Hepatocyte (in vitro differentiated cells): ENCODE measurements around the gene PLEKHG3. TPM values are rescaled to one million over a fixed set of nuclear protein-coding genes. Genes with fewer than 3 reads are reported as not detected.

Experiments used
- DNase-seq: peaks from one replicate; pipeline ENCODE4 v3.0.0-alpha.2; 2016; ENCODE audit warnings: low spot score
- H2AFZ ChIP-seq: fragments of 200-600 bp; sonication (generic); 2 replicates; pipeline ENCODE4 v1.6.0; 2016; ENCODE audit warnings: antibody characterized with exemption, mild to moderate bottlenecking
- H3K27ac ChIP-seq: fragments of 200-600 bp; sonication (generic); 2 replicates; pipeline ENCODE4 v1.5.1; 2016; ENCODE audit warnings: mild to moderate bottlenecking
- H3K27me3 ChIP-seq: fragments of 200-600 bp; sonication (generic); 2 replicates; pipeline ENCODE4 v1.6.1; 2016
- H3K36me3 ChIP-seq: fragments of 200-600 bp; sonication (generic); replicated peaks from 2 replicates; pipeline ENCODE4 v1.5.1; 2016; ENCODE audit warnings: low read depth; ENCODE audit not compliant: insufficient read depth
- H3K4me1 ChIP-seq: fragments of 200-600 bp; sonication (generic); 2 replicates; pipeline ENCODE4 v1.5.1; 2016; ENCODE audit warnings: mild to moderate bottlenecking, moderate library complexity; ENCODE audit not compliant: insufficient read depth
- H3K4me2 ChIP-seq: fragments of 200-600 bp; sonication (generic); 2 replicates; pipeline ENCODE4 v1.6.0; 2016
- H3K4me3 ChIP-seq: fragments of 200-600 bp; sonication (generic); 2 replicates; pipeline ENCODE4 v1.5.1; 2016; ENCODE audit warnings: mild to moderate bottlenecking
- H3K79me2 ChIP-seq: fragments of 200-600 bp; sonication (generic); 2 replicates; pipeline ENCODE4 v1.6.0; 2017; ENCODE audit warnings: mild to moderate bottlenecking
- H3K9me2 ChIP-seq: fragments of 200-600 bp; sonication (generic); replicated peaks from 2 replicates; pipeline ENCODE4 v1.6.0; 2017; ENCODE audit warnings: mild to moderate bottlenecking; ENCODE audit not compliant: insufficient read depth
- H3K9me3 ChIP-seq: fragments of 200-600 bp; sonication (generic); 2 replicates; pipeline ENCODE4 v1.5.1; 2016; ENCODE audit warnings: low read depth, mild to moderate bottlenecking
- H4K20me1 ChIP-seq: fragments of 200-600 bp; sonication (generic); 2 replicates; pipeline ENCODE4 v1.6.0; 2016; ENCODE audit warnings: mild to moderate bottlenecking; ENCODE audit not compliant: insufficient read depth, poor library complexity, severe bottlenecking
- CTCF ChIP-seq: fragments of 200-600 bp; sonication (generic); IDR thresholded peaks from 2 replicates; pipeline ENCODE4 v1.5.1; 2016; ENCODE audit warnings: antibody characterized with exemption, mild to moderate bottlenecking; ENCODE audit not compliant: poor library complexity
- EZH2 ChIP-seq: fragments of 200-600 bp; sonication (generic); IDR thresholded peaks from 2 replicates; pipeline ENCODE4 v1.6.1; 2016; ENCODE audit warnings: antibody characterized with exemption, mild to moderate bottlenecking, borderline replicate concordance
- EZH2phosphoT487 ChIP-seq: fragments of 200-600 bp; sonication (generic); IDR thresholded peaks from one replicate; pipeline ENCODE4 v1.6.1; 2018; ENCODE audit warnings: antibody characterized with exemption, mild to moderate bottlenecking, low read depth, moderate library complexity; ENCODE audit not compliant: unreplicated experiment, severe bottlenecking
- WGBS: methylation state at CpG from one replicate; pipeline ENCODE4 v1.1.6; 2016; ENCODE audit warnings: low lambda C conversion rate; ENCODE audit errors: missing lambda C conversion rate; 5-methylcytosine and 5-hydroxymethylcytosine counted together
- polyA plus RNA-seq: library from polyadenylated mRNA; unstranded; fragments of >200 nt; fragmentation: Nextera tagmentation; extraction: Ambion mirVana; gene quantifications from 2 replicates; pipeline ENCODE4 v1.2.1, GENCODE V29; 2016
- total RNA-seq: library from RNA; depleted of rRNA; stranded (reverse); fragments of >200 nt; gene quantifications from 2 replicates; pipeline ENCODE4 v1.2.3, GENCODE V29; 2014

Gene PLEKHG3
- total and polyA plus RNA-seq, 2 experiments from 2014 or later, result 42.7 to 54.2 TPM

GRCh38 chr14:64681796-64682710, 22.2 kb upstream of the PLEKHG3 start:
- 62% methylated on average over 15 of the region's 15 CpGs for WGBS
- Histone ChIP-seq H3K79me2 (no peaks in the 10 kb centered on the region), H3K4me1 (peaks cover 36% of the 10 kb centered on the region), H3K27ac (peak overlapping the region; percentile 86), H3K36me3 (no peaks in the 10 kb centered on the region), H3K9me2 (no peaks in the 10 kb centered on the region), H3K4me2 (no peak overlapping the region), H4K20me1 (no peaks in the 10 kb centered on the region), H2AFZ (no peak overlapping the region), H3K9me3 (no peaks in the 10 kb centered on the region), H3K27me3 (no peaks in the 10 kb centered on the region), H3K4me3 (no peak overlapping the region)
- DNase-seq, result peak; percentile 82
- no peak for TF ChIP-seq CTCF
- no peak for TF ChIP-seq EZH2phosphoT487
- no peak for TF ChIP-seq EZH2

DNA sequence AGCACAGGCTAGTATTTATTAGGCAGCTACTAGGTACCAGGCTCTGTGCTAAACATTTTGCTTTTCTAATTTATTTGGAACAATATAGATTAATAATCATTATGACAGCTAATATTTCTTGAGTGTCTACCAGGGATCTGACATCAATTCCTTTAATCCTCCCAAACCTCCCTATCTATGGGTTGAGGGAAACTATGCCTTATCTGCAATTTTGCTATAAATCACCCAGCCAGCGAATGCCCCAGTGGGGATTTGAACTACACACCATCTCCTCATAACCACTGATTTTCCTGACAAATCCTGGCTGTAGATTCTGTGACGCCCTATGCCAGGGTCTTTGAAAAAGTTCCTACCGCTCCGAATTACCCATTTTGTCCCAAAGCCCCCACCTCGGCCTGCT, 21.4 kb upstream of the PLEKHG3 start:
- no peaks in the 10 kb centered on the region for H3K9me2 ChIP-seq
- H3K4me2 ChIP-seq, result no peak overlapping the region
- no peak overlapping the region for H3K4me3 ChIP-seq
- WGBS, result 87% methylated on average over 5 of the region's 5 CpGs
- no peak for DNase-seq
- peak overlapping the region; percentile 86 for H3K27ac ChIP-seq
- no peaks in the 10 kb centered on the region for H3K36me3 ChIP-seq
- no peaks in the 10 kb centered on the region for H3K27me3 ChIP-seq
- TF ChIP-seq EZH2 (no peak), EZH2phosphoT487 (no peak), CTCF (no peak)
- no peaks in the 10 kb centered on the region for H4K20me1 ChIP-seq
- no peaks in the 10 kb centered on the region for H3K79me2 ChIP-seq
- no peaks in the 10 kb centered on the region for H3K9me3 ChIP-seq
- peaks cover 36% of the 10 kb centered on the region for H3K4me1 ChIP-seq
- no peak overlapping the region for H2AFZ ChIP-seq

DNA sequence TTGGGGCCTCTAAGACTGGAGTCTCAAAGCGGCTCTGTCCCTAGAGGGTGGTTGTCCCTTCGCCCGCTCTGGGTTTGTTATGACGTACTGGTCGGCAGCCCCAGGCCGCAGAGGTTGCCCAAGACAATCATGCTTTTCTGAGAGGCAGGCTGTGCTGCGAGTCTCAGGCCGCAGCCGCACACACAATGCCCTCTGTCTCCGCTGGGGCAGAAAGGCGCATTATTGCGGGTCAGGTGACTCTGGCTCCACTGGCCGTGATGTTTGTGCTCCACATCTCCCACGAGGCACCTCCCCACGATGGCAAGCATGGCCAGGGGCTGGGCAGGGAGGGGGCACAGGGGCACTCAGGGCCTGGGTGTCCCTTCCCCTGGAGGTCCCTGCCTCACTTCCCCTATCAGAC, 21.0 kb upstream of the PLEKHG3 start:
- Histone ChIP-seq H2AFZ (no peak overlapping the region), H3K36me3 (no peaks in the 10 kb centered on the region), H3K9me3 (no peaks in the 10 kb centered on the region), H4K20me1 (no peaks in the 10 kb centered on the region), H3K4me1 (peaks cover 38% of the 10 kb centered on the region), H3K9me2 (no peaks in the 10 kb centered on the region), H3K4me3 (no peak overlapping the region), H3K27ac (peak overlapping the region; percentile 86), H3K4me2 (no peak overlapping the region), H3K27me3 (no peaks in the 10 kb centered on the region), H3K79me2 (no peaks in the 10 kb centered on the region)
- DNase-seq, result no peak
- WGBS, result 98% methylated on average over 13 of the region's 15 CpGs
- TF ChIP-seq EZH2phosphoT487 (no peak), CTCF (no peak), EZH2 (no peak)
